ENCODE data around the gene USP46.
A peak's percentile ranks its signal among the peaks of the same experiment; 100 is the strongest.

USP46 gene

GRCh38 chr4:52660643-52661042 lies 1.5 kb upstream of the USP46 start:
- no peak for TF ChIP-seq Cebpa-rat (IDR thresholded peaks at IDR 0.05)
- Histone ChIP-seq H3K4me3 (peak overlapping the region in 7 of 10 experiments; percentile 81 to 91 (median 88); a peak in 9 of 20 replicates), H3K27ac (no peak overlapping the region), H3K36me3 (peaks cover 0 to 34% (median 20%) of the 10 kb centered on the region in 11 experiments; a peak in 13 of 22 replicates), H4K20me1 (peaks cover 0 to 15% (median 0%) of the 10 kb centered on the region in 11 experiments; a peak in 4 of 22 replicates), H3K4me1 (peaks cover 21 to 31% (median 22%) of the 10 kb centered on the region in 10 experiments), H3K9me3 (replicated peaks in 1 of 11) (peaks cover 5 to 26% (median 22%) of the 10 kb centered on the region in 11 experiments; a peak in 20 of 22 replicates), H3K9ac (peak overlapping the region in 4 of 11 experiments; percentile 96 to 97 (median 96); a peak in 7 of 22 replicates), H3K4me2 (peak overlapping the region; percentile 79 to 96 (median 86); a peak in 21 of 22 replicates), H3K27me3 (no peaks in the 10 kb centered on the region)

- peaks cover 0 to 15% (median 0%) of the 10 kb centered on the region in 11 experiments; a peak in 4 of 22 replicates for H4K20me1 ChIP-seq
- H3K27me3 ChIP-seq, result no peaks in the 10 kb centered on the region
- peaks cover 5 to 32% (median 22%) of the 10 kb centered on the region in 11 experiments; a peak in 20 of 22 replicates for H3K9me3 ChIP-seq (replicated peaks in 1 of 11)
- H3K4me3 ChIP-seq, result peak overlapping the region; percentile 81 to 98 (median 88)
- H3K27ac ChIP-seq, result peak overlapping the region; percentile 91 to 97 (median 95)
- peaks cover 0 to 42% (median 25%) of the 10 kb centered on the region in 11 experiments; a peak in 14 of 22 replicates for H3K36me3 ChIP-seq
- no peak for TF ChIP-seq Cebpa-rat (IDR thresholded peaks at IDR 0.05)
- peak overlapping the region; percentile 79 to 96 (median 86) for H3K4me2 ChIP-seq
- peak overlapping the region; percentile 95 to 97 (median 96) for H3K9ac ChIP-seq
- peaks cover 21 to 33% (median 22%) of the 10 kb centered on the region in 10 experiments for H3K4me1 ChIP-seq
Measured at GRCh38 chr4:52659722-52660261, 691 bp upstream of the USP46 start.

GRCh38 chr4:52658641-52659000 lies 480 bp downstream of the USP46 start:
- Histone ChIP-seq H3K27ac (peak overlapping the region; percentile 81 to 97 (median 95)), H3K4me3 (peak overlapping the region; percentile 81 to 98 (median 88)), H3K9ac (peak overlapping the region; percentile 95 to 97 (median 96)), H3K36me3 (peaks cover 0 to 54% (median 29%) of the 10 kb centered on the region in 11 experiments; a peak in 14 of 22 replicates), H3K27me3 (no peaks in the 10 kb centered on the region), H3K9me3 (replicated peaks in 1 of 11) (peaks cover 5 to 35% (median 24%) of the 10 kb centered on the region in 11 experiments; a peak in 20 of 22 replicates), H4K20me1 (peaks cover 0 to 15% (median 0%) of the 10 kb centered on the region in 11 experiments; a peak in 5 of 22 replicates), H3K4me1 (peaks cover 21 to 33% (median 22%) of the 10 kb centered on the region in 10 experiments), H3K4me2 (peak overlapping the region; percentile 70 to 89 (median 82))
- TF ChIP-seq Cebpa-rat (IDR thresholded peaks at IDR 0.05), result no peak

- H3K9me3 ChIP-seq (replicated peaks in 1 of 11), result peaks cover under 1 to 35% (median 24%) of the 10 kb centered on the region in 11 experiments; a peak in 19 of 22 replicates
- peaks cover 0 to 15% (median 0%) of the 10 kb centered on the region in 11 experiments; a peak in 5 of 22 replicates for H4K20me1 ChIP-seq
- no peaks in the 10 kb centered on the region for H3K27me3 ChIP-seq
- H3K4me1 ChIP-seq, result peaks cover 21 to 33% (median 22%) of the 10 kb centered on the region in 10 experiments
- H3K9ac ChIP-seq, result peak overlapping the region; percentile 95 to 97 (median 96); a peak in 18 of 22 replicates
- peak overlapping the region; percentile 81 to 98 (median 88) for H3K4me3 ChIP-seq
- peaks cover 0 to 57% (median 29%) of the 10 kb centered on the region in 11 experiments; a peak in 13 of 22 replicates for H3K36me3 ChIP-seq
- peak overlapping the region; percentile 70 to 89 (median 82) for H3K4me2 ChIP-seq
- H3K27ac ChIP-seq, result peak overlapping the region in 3 of 11 experiments; percentile 94 to 96 (median 96); a peak in 5 of 22 replicates
- TF ChIP-seq Cebpa-rat (IDR thresholded peaks at IDR 0.05), result no peak
Measured at GRCh38 chr4:52657618-52658501, 1.2 kb downstream of the USP46 start.

GRCh38 chr4:52657292-52657617 lies 1.8 kb downstream of the USP46 start:
- no peak overlapping the region for H3K27ac ChIP-seq
- H3K4me1 ChIP-seq, result peaks cover 21 to 29% (median 22%) of the 10 kb centered on the region in 10 experiments
- H3K4me2 ChIP-seq, result peak overlapping the region in 10 of 11 experiments; percentile 70 to 89 (median 82); a peak in 17 of 22 replicates
- H3K4me3 ChIP-seq, result no peak overlapping the region
- TF ChIP-seq Cebpa-rat (IDR thresholded peaks at IDR 0.05), result no peak
- no peak overlapping the region for H3K9ac ChIP-seq
- H3K9me3 ChIP-seq (replicated peaks in 1 of 11), result peaks cover 0 to 33% (median 21%) of the 10 kb centered on the region in 11 experiments; a peak in 17 of 22 replicates
- no peaks in the 10 kb centered on the region for H3K27me3 ChIP-seq
- peaks cover 0 to 56% (median 26%) of the 10 kb centered on the region in 11 experiments; a peak in 11 of 22 replicates for H3K36me3 ChIP-seq
- peaks cover 0 to 15% (median 0%) of the 10 kb centered on the region in 11 experiments; a peak in 5 of 22 replicates for H4K20me1 ChIP-seq

GRCh38 chr4:52655506-52655905 lies 3.6 kb downstream of the USP46 start:
- Histone ChIP-seq H3K4me2 (no peak overlapping the region; a peak in 1 of 22 replicates), H3K4me1 (peaks cover 15 to 24% (median 19%) of the 10 kb centered on the region in 10 experiments), H3K27ac (no peak overlapping the region), H3K36me3 (peaks cover 0 to 60% (median 27%) of the 10 kb centered on the region in 11 experiments; a peak in 13 of 22 replicates), H3K9me3 (replicated peaks in 1 of 11) (peaks cover 0 to 40% (median 20%) of the 10 kb centered on the region in 11 experiments; a peak in 16 of 22 replicates), H4K20me1 (peaks cover 0 to 15% (median 0%) of the 10 kb centered on the region in 11 experiments; a peak in 5 of 22 replicates), H3K4me3 (no peak overlapping the region), H3K9ac (no peak overlapping the region), H3K27me3 (no peaks in the 10 kb centered on the region)
- TF ChIP-seq Cebpa-rat (IDR thresholded peaks at IDR 0.05), result no peak

GRCh38 chr4:52651996-52652672 lies 7.0 kb downstream of the USP46 start:
- Histone ChIP-seq H3K36me3 (peaks cover 4 to 71% (median 33%) of the 10 kb centered on the region in 11 experiments; a peak in 17 of 22 replicates), H3K4me3 (no peak overlapping the region), H3K9ac (no peak overlapping the region), H3K9me3 (replicated peaks in 1 of 11) (peaks cover 0 to 48% (median 25%) of the 10 kb centered on the region in 11 experiments; a peak in 17 of 22 replicates), H3K27ac (no peak overlapping the region), H4K20me1 (peaks cover 0 to 24% (median 0%) of the 10 kb centered on the region in 11 experiments; a peak in 6 of 22 replicates), H3K27me3 (no peaks in the 10 kb centered on the region), H3K4me2 (no peak overlapping the region), H3K4me1 (peaks cover 0 to 28% (median 0%) of the 10 kb centered on the region in 10 experiments; a peak in 8 of 20 replicates)
- no peak for TF ChIP-seq Cebpa-rat (IDR thresholded peaks at IDR 0.05)

GRCh38 chr4:52648836-52649235 lies 10.3 kb downstream of the USP46 start:
- Histone ChIP-seq H4K20me1 (peaks cover 0 to 48% (median 4%) of the 10 kb centered on the region in 11 experiments; a peak in 7 of 22 replicates), H3K27me3 (no peaks in the 10 kb centered on the region), H3K4me1 (peaks cover 0 to 27% (median 0%) of the 10 kb centered on the region in 10 experiments; a peak in 6 of 20 replicates), H3K4me3 (no peak overlapping the region), H3K27ac (no peak overlapping the region), H3K9me3 (replicated peaks in 1 of 11) (peaks cover 0 to 36% (median 24%) of the 10 kb centered on the region in 11 experiments; a peak in 17 of 22 replicates), H3K36me3 (peaks cover 4 to 42% (median 21%) of the 10 kb centered on the region in 11 experiments; a peak in 17 of 22 replicates), H3K9ac (no peak overlapping the region), H3K4me2 (no peak overlapping the region)
- no peak for TF ChIP-seq Cebpa-rat (IDR thresholded peaks at IDR 0.05)
